ENCODE measurements around the gene RNF26.

DNA sequence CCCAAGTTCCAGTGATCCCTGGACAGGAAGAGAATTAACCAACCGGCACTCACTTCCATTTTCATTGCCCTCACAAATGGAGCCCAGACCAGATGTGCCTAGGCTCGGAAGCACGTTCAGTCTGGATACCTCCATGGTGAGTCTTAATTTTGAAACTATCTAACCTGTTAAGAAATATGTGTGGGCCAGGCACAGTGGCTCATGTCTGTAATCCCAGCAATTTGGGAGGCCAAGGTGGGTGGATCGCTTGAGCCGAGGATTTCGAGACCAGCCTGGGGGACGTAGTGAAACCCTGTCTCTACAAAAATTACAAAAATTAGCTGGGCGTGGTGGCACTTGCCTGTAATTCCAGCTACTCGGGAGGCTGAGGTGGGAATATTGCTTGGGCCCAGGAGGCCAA, 48.9 kb upstream of the RNF26 start:
- TF ChIP-seq POLR2A (IDR thresholded peaks at IDR 0.05; ENCODE audit: extremely low read depth, insufficient read length) (no peak), MYC (IDR thresholded peaks at IDR 0.05; ENCODE audit: low read depth, low read length) (no peak)
- TF ChIP-seq, protein P1, sequence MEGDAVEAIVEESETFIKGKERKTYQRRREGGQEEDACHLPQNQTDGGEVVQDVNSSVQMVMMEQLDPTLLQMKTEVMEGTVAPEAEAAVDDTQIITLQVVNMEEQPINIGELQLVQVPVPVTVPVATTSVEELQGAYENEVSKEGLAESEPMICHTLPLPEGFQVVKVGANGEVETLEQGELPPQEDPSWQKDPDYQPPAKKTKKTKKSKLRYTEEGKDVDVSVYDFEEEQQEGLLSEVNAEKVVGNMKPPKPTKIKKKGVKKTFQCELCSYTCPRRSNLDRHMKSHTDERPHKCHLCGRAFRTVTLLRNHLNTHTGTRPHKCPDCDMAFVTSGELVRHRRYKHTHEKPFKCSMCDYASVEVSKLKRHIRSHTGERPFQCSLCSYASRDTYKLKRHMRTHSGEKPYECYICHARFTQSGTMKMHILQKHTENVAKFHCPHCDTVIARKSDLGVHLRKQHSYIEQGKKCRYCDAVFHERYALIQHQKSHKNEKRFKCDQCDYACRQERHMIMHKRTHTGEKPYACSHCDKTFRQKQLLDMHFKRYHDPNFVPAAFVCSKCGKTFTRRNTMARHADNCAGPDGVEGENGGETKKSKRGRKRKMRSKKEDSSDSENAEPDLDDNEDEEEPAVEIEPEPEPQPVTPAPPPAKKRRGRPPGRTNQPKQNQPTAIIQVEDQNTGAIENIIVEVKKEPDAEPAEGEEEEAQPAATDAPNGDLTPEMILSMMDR (IDR thresholded peaks at IDR 0.05; ENCODE audit: low read depth, low read length), result no peak
- TF ChIP-seq, protein P2, sequence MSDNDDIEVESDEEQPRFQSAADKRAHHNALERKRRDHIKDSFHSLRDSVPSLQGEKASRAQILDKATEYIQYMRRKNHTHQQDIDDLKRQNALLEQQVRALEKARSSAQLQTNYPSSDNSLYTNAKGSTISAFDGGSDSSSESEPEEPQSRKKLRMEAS (IDR thresholded peaks at IDR 0.05; ENCODE audit: low read depth, low read length), result no peak

All from NB4 (cell line).